ENCODE data around the gene MAPK8IP2.
A peak's percentile ranks its signal among the peaks of the same experiment; 100 is the strongest.

The MAPK8IP2 gene

DNA sequence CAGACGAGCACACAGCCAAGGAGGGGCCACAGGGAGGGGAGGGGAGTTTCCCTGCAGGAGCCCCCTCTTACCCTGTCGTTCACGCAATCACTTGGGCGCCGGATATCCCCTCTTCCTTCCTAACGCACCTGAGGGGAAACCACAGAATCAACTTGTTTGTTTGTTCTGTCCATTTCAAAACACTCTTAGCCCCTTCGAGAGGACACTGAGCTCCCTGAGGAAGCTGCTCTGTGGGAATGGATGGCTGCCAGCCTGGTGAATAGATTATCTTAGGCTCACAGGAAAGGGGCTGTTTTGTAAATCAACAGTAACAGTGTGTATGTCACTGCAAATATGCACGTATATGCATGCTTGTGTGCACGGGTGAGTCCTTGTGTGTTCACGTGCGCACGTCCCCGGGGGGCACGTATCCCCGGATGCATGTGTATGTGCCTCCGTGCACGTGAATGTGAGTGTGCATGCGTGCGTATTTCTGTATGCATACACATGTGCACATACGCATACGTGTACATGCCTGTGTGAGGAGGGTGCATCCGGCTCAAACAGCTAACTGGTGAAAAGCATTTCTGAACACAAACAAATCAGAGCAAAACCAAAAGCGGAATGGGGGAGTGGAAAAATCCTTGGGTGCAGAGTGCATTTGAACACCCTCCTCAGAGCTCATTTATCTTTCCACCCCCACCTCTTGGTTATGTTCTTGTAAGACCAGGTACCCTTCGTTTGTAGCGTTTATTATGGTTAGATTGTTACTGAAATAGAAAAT lies 20.2 kb downstream of the MAPK8IP2 start (continued):
- TF ChIP-seq KLF16 (tag by site-specific recombination; IDR thresholded peaks at IDR 0.05): no peak
- TF ChIP-seq, protein P1, sequence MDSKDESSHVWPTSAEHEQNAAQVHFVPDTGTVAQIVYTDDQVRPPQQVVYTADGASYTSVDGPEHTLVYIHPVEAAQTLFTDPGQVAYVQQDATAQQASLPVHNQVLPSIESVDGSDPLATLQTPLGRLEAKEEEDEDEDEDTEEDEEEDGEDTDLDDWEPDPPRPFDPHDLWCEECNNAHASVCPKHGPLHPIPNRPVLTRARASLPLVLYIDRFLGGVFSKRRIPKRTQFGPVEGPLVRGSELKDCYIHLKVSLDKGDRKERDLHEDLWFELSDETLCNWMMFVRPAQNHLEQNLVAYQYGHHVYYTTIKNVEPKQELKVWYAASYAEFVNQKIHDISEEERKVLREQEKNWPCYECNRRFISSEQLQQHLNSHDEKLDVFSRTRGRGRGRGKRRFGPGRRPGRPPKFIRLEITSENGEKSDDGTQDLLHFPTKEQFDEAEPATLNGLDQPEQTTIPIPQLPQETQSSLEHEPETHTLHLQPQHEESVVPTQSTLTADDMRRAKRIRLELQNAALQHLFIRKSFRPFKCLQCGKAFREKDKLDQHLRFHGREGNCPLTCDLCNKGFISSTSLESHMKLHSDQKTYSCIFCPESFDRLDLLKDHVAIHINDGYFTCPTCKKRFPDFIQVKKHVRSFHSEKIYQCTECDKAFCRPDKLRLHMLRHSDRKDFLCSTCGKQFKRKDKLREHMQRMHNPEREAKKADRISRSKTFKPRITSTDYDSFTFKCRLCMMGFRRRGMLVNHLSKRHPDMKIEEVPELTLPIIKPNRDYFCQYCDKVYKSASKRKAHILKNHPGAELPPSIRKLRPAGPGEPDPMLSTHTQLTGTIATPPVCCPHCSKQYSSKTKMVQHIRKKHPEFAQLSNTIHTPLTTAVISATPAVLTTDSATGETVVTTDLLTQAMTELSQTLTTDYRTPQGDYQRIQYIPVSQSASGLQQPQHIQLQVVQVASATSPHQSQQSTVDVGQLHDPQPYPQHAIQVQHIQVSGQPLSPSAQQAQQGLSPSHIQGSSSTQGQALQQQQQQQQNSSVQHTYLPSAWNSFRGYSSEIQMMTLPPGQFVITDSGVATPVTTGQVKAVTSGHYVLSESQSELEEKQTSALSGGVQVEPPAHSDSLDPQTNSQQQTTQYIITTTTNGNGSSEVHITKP (tag by site-specific recombination; IDR thresholded peaks at IDR 0.05): peak; percentile 81
- no peak for TF ChIP-seq ZSCAN16 (tag by site-specific recombination; IDR thresholded peaks at IDR 0.05)
- TF ChIP-seq YY2 (tag by site-specific recombination; IDR thresholded peaks at IDR 0.05): no peak
- no peak for TF ChIP-seq ZEB2 (tag by site-specific recombination; IDR thresholded peaks at IDR 0.05)
- TF ChIP-seq ZNF776 (tag by site-specific recombination; IDR thresholded peaks at IDR 0.05; ENCODE audit: borderline replicate concordance): no peak
- TF ChIP-seq ZNF830 (tag by site-specific recombination; IDR thresholded peaks at IDR 0.05; ENCODE audit: low read depth): no peak
- TF ChIP-seq ZNF624 (tag by site-specific recombination; IDR thresholded peaks at IDR 0.05): no peak
- TF ChIP-seq ZNF596 (tag by site-specific recombination; IDR thresholded peaks at IDR 0.05): no peak
- no peak for TF ChIP-seq ZNF280C (tag by site-specific recombination; IDR thresholded peaks at IDR 0.05)
- TF ChIP-seq, protein P2, sequence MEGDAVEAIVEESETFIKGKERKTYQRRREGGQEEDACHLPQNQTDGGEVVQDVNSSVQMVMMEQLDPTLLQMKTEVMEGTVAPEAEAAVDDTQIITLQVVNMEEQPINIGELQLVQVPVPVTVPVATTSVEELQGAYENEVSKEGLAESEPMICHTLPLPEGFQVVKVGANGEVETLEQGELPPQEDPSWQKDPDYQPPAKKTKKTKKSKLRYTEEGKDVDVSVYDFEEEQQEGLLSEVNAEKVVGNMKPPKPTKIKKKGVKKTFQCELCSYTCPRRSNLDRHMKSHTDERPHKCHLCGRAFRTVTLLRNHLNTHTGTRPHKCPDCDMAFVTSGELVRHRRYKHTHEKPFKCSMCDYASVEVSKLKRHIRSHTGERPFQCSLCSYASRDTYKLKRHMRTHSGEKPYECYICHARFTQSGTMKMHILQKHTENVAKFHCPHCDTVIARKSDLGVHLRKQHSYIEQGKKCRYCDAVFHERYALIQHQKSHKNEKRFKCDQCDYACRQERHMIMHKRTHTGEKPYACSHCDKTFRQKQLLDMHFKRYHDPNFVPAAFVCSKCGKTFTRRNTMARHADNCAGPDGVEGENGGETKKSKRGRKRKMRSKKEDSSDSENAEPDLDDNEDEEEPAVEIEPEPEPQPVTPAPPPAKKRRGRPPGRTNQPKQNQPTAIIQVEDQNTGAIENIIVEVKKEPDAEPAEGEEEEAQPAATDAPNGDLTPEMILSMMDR (tag by site-specific recombination; IDR thresholded peaks at IDR 0.05): no peak
- no peak; the same call in 1 of the 2 replicates for TF ChIP-seq ZNF629 (tag by site-specific recombination; IDR thresholded peaks at IDR 0.05)
- TF ChIP-seq, protein P3, sequence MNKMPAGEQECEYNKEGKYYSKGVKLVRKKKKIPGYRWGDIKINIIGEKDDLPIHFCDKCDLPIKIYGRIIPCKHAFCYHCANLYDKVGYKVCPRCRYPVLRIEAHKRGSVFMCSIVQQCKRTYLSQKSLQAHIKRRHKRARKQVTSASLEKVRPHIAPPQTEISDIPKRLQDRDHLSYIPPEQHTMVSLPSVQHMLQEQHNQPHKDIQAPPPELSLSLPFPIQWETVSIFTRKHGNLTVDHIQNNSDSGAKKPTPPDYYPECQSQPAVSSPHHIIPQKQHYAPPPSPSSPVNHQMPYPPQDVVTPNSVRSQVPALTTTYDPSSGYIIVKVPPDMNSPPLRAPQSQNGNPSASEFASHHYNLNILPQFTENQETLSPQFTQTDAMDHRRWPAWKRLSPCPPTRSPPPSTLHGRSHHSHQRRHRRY (tag by site-specific recombination; IDR thresholded peaks at IDR 0.05): no peak
- no peak for TF ChIP-seq ZNF555 (tag by site-specific recombination; conservative IDR thresholded peaks at IDR 0.05)
- no peak for TF ChIP-seq BCL11B (tag by site-specific recombination; IDR thresholded peaks at IDR 0.05; ENCODE audit: low read depth)
- TF ChIP-seq SP7 (tag by site-specific recombination; IDR thresholded peaks at IDR 0.05): no peak
- TF ChIP-seq ZNF600 (tag by site-specific recombination; IDR thresholded peaks at IDR 0.05): no peak
- TF ChIP-seq SCRT2 (tag by site-specific recombination; IDR thresholded peaks at IDR 0.05): no peak
- no peak for TF ChIP-seq ZNF544 (tag by site-specific recombination; IDR thresholded peaks at IDR 0.05)
- TF ChIP-seq ZBTB17 (tag by site-specific recombination; IDR thresholded peaks at IDR 0.05): peak; percentile 51; the same call in 1 of the 2 replicates
- 0 out of 2 replicates have a peak, but pooled peaks have one; percentile 6 for TF ChIP-seq SP2 (tag by site-specific recombination; IDR thresholded peaks at IDR 0.05)
- TF ChIP-seq, protein P4, sequence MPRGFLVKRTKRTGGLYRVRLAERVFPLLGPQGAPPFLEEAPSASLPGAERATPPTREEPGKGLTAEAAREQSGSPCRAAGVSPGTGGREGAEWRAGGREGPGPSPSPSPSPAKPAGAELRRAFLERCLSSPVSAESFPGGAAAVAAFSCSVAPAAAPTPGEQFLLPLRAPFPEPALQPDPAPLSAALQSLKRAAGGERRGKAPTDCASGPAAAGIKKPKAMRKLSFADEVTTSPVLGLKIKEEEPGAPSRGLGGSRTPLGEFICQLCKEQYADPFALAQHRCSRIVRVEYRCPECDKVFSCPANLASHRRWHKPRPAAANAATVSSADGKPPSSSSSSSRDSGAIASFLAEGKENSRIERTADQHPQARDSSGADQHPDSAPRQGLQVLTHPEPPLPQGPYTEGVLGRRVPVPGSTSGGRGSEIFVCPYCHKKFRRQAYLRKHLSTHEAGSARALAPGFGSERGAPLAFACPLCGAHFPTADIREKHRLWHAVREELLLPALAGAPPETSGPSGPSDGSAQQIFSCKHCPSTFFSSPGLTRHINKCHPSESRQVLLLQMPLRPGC (tag by site-specific recombination; IDR thresholded peaks at IDR 0.05): no peak
- TF ChIP-seq ZNF138 (tag by site-specific recombination; IDR thresholded peaks at IDR 0.05; ENCODE audit: borderline replicate concordance): no peak
- TF ChIP-seq ZXDB (tag by site-specific recombination; IDR thresholded peaks at IDR 0.05): peak; percentile 54; the same call in 1 of the 2 replicates
- TF ChIP-seq ZNF558 (tag by site-specific recombination; IDR thresholded peaks at IDR 0.05): no peak
- TF ChIP-seq ZBTB6 (tag by site-specific recombination; IDR thresholded peaks at IDR 0.05): no peak
- peak; percentile 23; the same call in 1 of the 2 replicates for TF ChIP-seq ZBTB20 (tag by site-specific recombination; IDR thresholded peaks at IDR 0.05)
- TF ChIP-seq ZFHX2 (tag by site-specific recombination; conservative IDR thresholded peaks at IDR 0.05): no peak
